T-helper 2 cell treated with Interferon-gamma antibody and Interleukin-4, amounts not matched to agents 5 μg/mL and 100 μg/mL, for 36 hours (primary cell): Measurements from ENCODE around the gene RASSF3.
"Not testable (repeated sequence)": the region's sequence is repeated elsewhere in the genome, so short reads cannot be mapped to it uniquely, and the experiment has no call there.

Experiments used
- DNase-seq: peaks from one replicate; pipeline ENCODE4 v3.0.0; 2021; ENCODE audit warnings: low spot score
- H3K27ac Mint-ChIP-seq: one replicate; pipeline ENCODE4 v1.8.0; 2021; ENCODE audit warnings: mild to moderate bottlenecking, mixed read lengths
- H3K27me3 Mint-ChIP-seq: one replicate; pipeline ENCODE4 v1.8.0; 2021; ENCODE audit warnings: low read depth, mixed read lengths
- H3K36me3 Mint-ChIP-seq: one replicate; pipeline ENCODE4 v1.8.0; 2021; ENCODE audit warnings: low read depth, mixed read lengths
- H3K4me1 Mint-ChIP-seq: one replicate; pipeline ENCODE4 v1.8.0; 2021; ENCODE audit warnings: low read depth, mixed read lengths
- H3K4me3 Mint-ChIP-seq: one replicate; pipeline ENCODE4 v1.8.0; 2022; ENCODE audit warnings: mild to moderate bottlenecking, moderate library complexity, mixed read lengths
- H3K9me3 Mint-ChIP-seq: one replicate; pipeline ENCODE4 v1.8.0; 2021; ENCODE audit warnings: mixed read lengths

The RASSF3 gene

GRCh38 chr12:64633011-64633939 is 23.0 kb downstream of the RASSF3 start:
- peaks cover 41% of the 10 kb centered on the region for H3K36me3 Mint-ChIP-seq
- peaks cover 23% of the 10 kb centered on the region for H3K9me3 Mint-ChIP-seq
- DNase-seq, result no peak
- peaks cover 35% of the 10 kb centered on the region for H3K4me1 Mint-ChIP-seq
- no peak overlapping the region for H3K4me3 Mint-ChIP-seq
- no peaks in the 10 kb centered on the region for H3K27me3 Mint-ChIP-seq
- peak overlapping the region; percentile 22 for H3K27ac Mint-ChIP-seq

- H3K4me3 Mint-ChIP-seq, result no peak overlapping the region
- no peaks in the 10 kb centered on the region for H3K27me3 Mint-ChIP-seq
- H3K9me3 Mint-ChIP-seq, result peaks cover 23% of the 10 kb centered on the region
- no peak overlapping the region for H3K27ac Mint-ChIP-seq
- H3K36me3 Mint-ChIP-seq, result peaks cover 44% of the 10 kb centered on the region
- DNase-seq, result no peak
- peaks cover 38% of the 10 kb centered on the region for H3K4me1 Mint-ChIP-seq
Measured at GRCh38 chr12:64633940-64634337, 23.6 kb downstream of the RASSF3 start.

DNA sequence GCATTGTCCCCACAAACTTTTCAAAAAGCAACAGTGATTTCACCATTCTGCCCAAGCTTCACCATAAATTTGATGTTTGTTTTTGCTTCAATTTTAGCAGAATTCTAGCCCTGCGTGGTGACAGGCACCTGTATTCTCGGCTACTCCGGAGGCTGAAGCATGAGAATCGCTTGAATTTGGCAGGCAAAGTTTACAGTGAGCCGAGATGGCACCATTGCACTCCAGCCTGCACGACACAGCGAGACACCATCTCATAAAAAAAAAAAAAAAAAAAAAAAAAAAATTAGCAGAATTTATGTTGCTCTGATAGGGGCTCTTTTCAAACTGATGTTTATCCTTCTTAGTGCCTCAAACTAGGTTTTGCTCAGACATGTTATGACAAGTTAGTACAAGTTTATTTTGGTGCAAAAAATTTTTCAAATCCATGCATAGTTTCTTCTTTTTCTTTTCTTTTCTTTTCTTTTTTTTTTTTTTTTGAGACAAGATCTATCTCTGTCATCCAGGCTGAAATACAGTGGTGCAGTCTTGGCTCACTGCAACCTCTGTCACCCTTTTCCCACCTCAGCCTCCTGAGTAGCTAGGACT is 24.3 kb downstream of the RASSF3 start:
- H3K9me3 Mint-ChIP-seq, result peaks cover 23% of the 10 kb centered on the region
- H3K36me3 Mint-ChIP-seq, result peaks cover 44% of the 10 kb centered on the region
- peaks cover 38% of the 10 kb centered on the region for H3K4me1 Mint-ChIP-seq
- no peak overlapping the region for H3K4me3 Mint-ChIP-seq
- no peak overlapping the region for H3K27ac Mint-ChIP-seq
- H3K27me3 Mint-ChIP-seq, result no peaks in the 10 kb centered on the region
- no peak for DNase-seq

GRCh38 chr12:64635356-64635998 is 25.2 kb downstream of the RASSF3 start:
- DNase-seq, result no peak
- H3K4me1 Mint-ChIP-seq, result peaks cover 39% of the 10 kb centered on the region
- H3K9me3 Mint-ChIP-seq, result peaks cover 23% of the 10 kb centered on the region
- no peak overlapping the region for H3K4me3 Mint-ChIP-seq
- H3K27me3 Mint-ChIP-seq, result no peaks in the 10 kb centered on the region
- H3K27ac Mint-ChIP-seq, result no peak overlapping the region
- H3K36me3 Mint-ChIP-seq, result peaks cover 45% of the 10 kb centered on the region

GRCh38 chr12:64636856-64637255 is 26.6 kb downstream of the RASSF3 start:
- peaks cover 15% of the 10 kb centered on the region for H3K9me3 Mint-ChIP-seq
- peaks cover 29% of the 10 kb centered on the region for H3K4me1 Mint-ChIP-seq
- peaks cover 32% of the 10 kb centered on the region for H3K36me3 Mint-ChIP-seq
- H3K4me3 Mint-ChIP-seq, result no peak overlapping the region
- no peak for DNase-seq
- H3K27ac Mint-ChIP-seq, result no peak overlapping the region
- no peaks in the 10 kb centered on the region for H3K27me3 Mint-ChIP-seq

- no peak overlapping the region for H3K27ac Mint-ChIP-seq
- H3K36me3 Mint-ChIP-seq, result peaks cover 16% of the 10 kb centered on the region
- no peaks in the 10 kb centered on the region for H3K9me3 Mint-ChIP-seq
- H3K4me3 Mint-ChIP-seq, result no peak overlapping the region
- DNase-seq, result no peak
- H3K4me1 Mint-ChIP-seq, result peaks cover 26% of the 10 kb centered on the region
- H3K27me3 Mint-ChIP-seq, result no peaks in the 10 kb centered on the region
Measured at GRCh38 chr12:64639466-64639865, 29.2 kb downstream of the RASSF3 start.

DNA sequence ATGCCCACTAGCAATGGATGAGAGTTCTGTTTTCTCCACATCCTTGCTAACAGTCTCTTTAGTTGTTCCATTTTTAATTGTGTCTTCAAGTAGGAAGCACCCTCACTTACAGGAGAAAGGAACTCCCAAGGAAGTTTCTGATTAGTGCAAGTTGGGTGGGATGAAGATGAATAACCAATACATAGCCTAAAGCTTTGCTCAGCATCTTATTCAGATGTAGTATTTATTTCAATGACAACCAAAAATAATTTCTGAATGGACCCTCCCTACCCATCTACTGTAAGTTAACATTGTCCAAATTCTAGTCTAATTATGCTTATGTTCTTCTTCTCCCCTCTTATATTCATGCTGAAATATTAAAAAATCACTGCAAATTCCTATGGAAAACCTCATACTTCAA is 36.0 kb downstream of the RASSF3 start:
- Mint-ChIP-seq H3K4me3 (no peak overlapping the region), H3K27ac (no peak overlapping the region), H3K36me3 (peaks cover 4% of the 10 kb centered on the region), H3K27me3 (no peaks in the 10 kb centered on the region), H3K9me3 (no peaks in the 10 kb centered on the region), H3K4me1 (peaks cover 26% of the 10 kb centered on the region)
- no peak for DNase-seq

- no peak overlapping the region for H3K4me3 Mint-ChIP-seq
- peaks cover 20% of the 10 kb centered on the region for H3K4me1 Mint-ChIP-seq
- H3K27ac Mint-ChIP-seq, result no peak overlapping the region
Measured at GRCh38 chr12:64649487-64649886, 39.2 kb downstream of the RASSF3 start.

GRCh38 chr12:64650762-64651161 is 40.5 kb downstream of the RASSF3 start:
- peaks cover 4% of the 10 kb centered on the region for H3K36me3 Mint-ChIP-seq
- peaks cover 20% of the 10 kb centered on the region for H3K4me1 Mint-ChIP-seq
- no peak overlapping the region for H3K27ac Mint-ChIP-seq
- H3K4me3 Mint-ChIP-seq, result no peak overlapping the region
- H3K27me3 Mint-ChIP-seq, result no peaks in the 10 kb centered on the region
- no peaks in the 10 kb centered on the region for H3K9me3 Mint-ChIP-seq
- no peak for DNase-seq

More at GRCh38 chr12:64649487-64649886, 39.2 kb downstream of the RASSF3 start:
- DNase-seq, result no peak
- Mint-ChIP-seq H3K9me3 (no peaks in the 10 kb centered on the region), H3K36me3 (peaks cover 3% of the 10 kb centered on the region), H3K27me3 (no peaks in the 10 kb centered on the region)

GRCh38 chr12:64652346-64652745 is 42.1 kb downstream of the RASSF3 start:
- DNase-seq, result no peak
- no peaks in the 10 kb centered on the region for H3K27me3 Mint-ChIP-seq
- H3K9me3 Mint-ChIP-seq, result no peaks in the 10 kb centered on the region
- peaks cover 12% of the 10 kb centered on the region for H3K36me3 Mint-ChIP-seq
- H3K27ac Mint-ChIP-seq, result no peak overlapping the region
- H3K4me1 Mint-ChIP-seq, result peaks cover 30% of the 10 kb centered on the region
- H3K4me3 Mint-ChIP-seq, result no peak overlapping the region

- Mint-ChIP-seq H3K9me3 (peaks cover 6% of the 10 kb centered on the region), H3K27ac (no peak overlapping the region), H3K36me3 (peaks cover 17% of the 10 kb centered on the region), H3K27me3 (no peaks in the 10 kb centered on the region), H3K4me3 (no peak overlapping the region), H3K4me1 (peaks cover 33% of the 10 kb centered on the region)
- DNase-seq, result no peak
Measured at GRCh38 chr12:64653123-64653522, 42.8 kb downstream of the RASSF3 start.

- peaks cover 23% of the 10 kb centered on the region for H3K36me3 Mint-ChIP-seq
- not testable (repeated sequence) for H3K4me3 Mint-ChIP-seq, H3K27me3 Mint-ChIP-seq, H3K27ac Mint-ChIP-seq, DNase-seq
- peaks cover 39% of the 10 kb centered on the region for H3K4me1 Mint-ChIP-seq
- H3K9me3 Mint-ChIP-seq, result peaks cover 12% of the 10 kb centered on the region
Measured at GRCh38 chr12:64653907-64654306, 43.6 kb downstream of the RASSF3 start.

GRCh38 chr12:64655141-64655540 is 44.8 kb downstream of the RASSF3 start:
- no peak for DNase-seq
- Mint-ChIP-seq H3K9me3 (peaks cover 12% of the 10 kb centered on the region), H3K36me3 (peaks cover 27% of the 10 kb centered on the region), H3K4me1 (peaks cover 46% of the 10 kb centered on the region), H3K27ac (no peak overlapping the region), H3K27me3 (no peaks in the 10 kb centered on the region), H3K4me3 (no peak overlapping the region)

GRCh38 chr12:64656429-64656828 is 46.1 kb downstream of the RASSF3 start:
- Mint-ChIP-seq H3K27ac (no peak overlapping the region), H3K4me3 (no peak overlapping the region), H3K4me1 (peaks cover 49% of the 10 kb centered on the region), H3K36me3 (peaks cover 28% of the 10 kb centered on the region), H3K27me3 (no peaks in the 10 kb centered on the region), H3K9me3 (peaks cover 12% of the 10 kb centered on the region)
- DNase-seq, result no peak
